Endothelial cell (in vitro differentiated cells): ENCODE measurements around the gene MED13L. TPM values are rescaled to one million over a fixed set of nuclear protein-coding genes. Genes with fewer than 3 reads are reported as not detected.
"Not testable (repeated sequence)": the region's sequence is repeated elsewhere in the genome, so short reads cannot be mapped to it uniquely, and the experiment has no call there.

Source experiments
- DNase-seq: peaks from one replicate; pipeline ENCODE4 v3.0.0; 2021; ENCODE audit warnings: low spot score
- H3K27ac Mint-ChIP-seq: one replicate; pipeline ENCODE4 v1.8.0; 2021; ENCODE audit warnings: mixed read lengths, inconsistent platforms; ENCODE audit not compliant: unreplicated experiment
- H3K27me3 Mint-ChIP-seq: one replicate; pipeline ENCODE4 v1.8.0; 2021; ENCODE audit warnings: mild to moderate bottlenecking, moderate library complexity, mixed read lengths, inconsistent platforms; ENCODE audit not compliant: unreplicated experiment
- H3K36me3 Mint-ChIP-seq: one replicate; pipeline ENCODE4 v1.8.0; 2021; ENCODE audit warnings: mild to moderate bottlenecking, low read depth, mixed read lengths, inconsistent platforms; ENCODE audit not compliant: unreplicated experiment
- H3K4me1 Mint-ChIP-seq: one replicate; pipeline ENCODE4 v1.8.0; 2021; ENCODE audit warnings: mild to moderate bottlenecking, mixed read lengths, inconsistent platforms; ENCODE audit not compliant: unreplicated experiment
- H3K4me3 Mint-ChIP-seq: one replicate; pipeline ENCODE4 v1.8.0; 2021; ENCODE audit warnings: mild to moderate bottlenecking, mixed read lengths, inconsistent platforms; ENCODE audit not compliant: unreplicated experiment
- H3K9me3 Mint-ChIP-seq: one replicate; pipeline ENCODE4 v1.8.0; 2021; ENCODE audit warnings: mixed read lengths, inconsistent platforms; ENCODE audit not compliant: unreplicated experiment
- total RNA-seq: library from RNA; stranded (reverse); fragmentation: NEBNext Ultra II Directional; extraction: Animal tissue kit (Norgen Biotek cat#: 25700); gene quantifications from one replicate; pipeline ENCODE4 v1.2.1, GENCODE V29; 2021; ENCODE audit not compliant: unreplicated experiment
- TF ChIP-seq, protein P1 (sequence below): fragments of 200-600 bp; sonication (generic); IDR thresholded peaks from one replicate; pipeline ENCODE4 v1.5.0; 2021; ENCODE audit warnings: antibody characterized with exemption; ENCODE audit not compliant: unreplicated experiment

The MED13L gene
- total RNA-seq, 1 donor from 2014 or later = 97.0 TPM

DNA sequence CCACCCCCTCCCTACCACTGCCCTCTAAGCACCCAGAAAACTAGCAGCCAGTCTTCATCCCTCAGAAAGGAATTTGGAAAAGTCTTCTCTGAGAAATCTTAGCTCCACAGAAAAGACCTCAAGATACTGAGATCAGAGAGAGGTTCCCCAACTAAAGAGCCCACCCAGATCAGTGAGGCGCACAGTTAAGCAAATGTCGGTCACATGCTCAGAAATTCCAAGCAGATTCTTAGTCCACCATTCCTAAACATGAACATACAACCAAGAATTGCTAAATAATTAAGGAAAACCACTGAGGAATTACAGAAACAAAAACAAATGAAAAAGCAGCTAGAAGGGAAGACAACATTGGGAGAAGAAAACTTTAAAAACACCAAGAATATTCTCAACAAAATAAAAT is 32.3 kb downstream of the MED13L start:
- H3K4me3 Mint-ChIP-seq = no peak overlapping the region
- peaks cover 3% of the 10 kb centered on the region for H3K27me3 Mint-ChIP-seq
- TF ChIP-seq, protein P1, sequence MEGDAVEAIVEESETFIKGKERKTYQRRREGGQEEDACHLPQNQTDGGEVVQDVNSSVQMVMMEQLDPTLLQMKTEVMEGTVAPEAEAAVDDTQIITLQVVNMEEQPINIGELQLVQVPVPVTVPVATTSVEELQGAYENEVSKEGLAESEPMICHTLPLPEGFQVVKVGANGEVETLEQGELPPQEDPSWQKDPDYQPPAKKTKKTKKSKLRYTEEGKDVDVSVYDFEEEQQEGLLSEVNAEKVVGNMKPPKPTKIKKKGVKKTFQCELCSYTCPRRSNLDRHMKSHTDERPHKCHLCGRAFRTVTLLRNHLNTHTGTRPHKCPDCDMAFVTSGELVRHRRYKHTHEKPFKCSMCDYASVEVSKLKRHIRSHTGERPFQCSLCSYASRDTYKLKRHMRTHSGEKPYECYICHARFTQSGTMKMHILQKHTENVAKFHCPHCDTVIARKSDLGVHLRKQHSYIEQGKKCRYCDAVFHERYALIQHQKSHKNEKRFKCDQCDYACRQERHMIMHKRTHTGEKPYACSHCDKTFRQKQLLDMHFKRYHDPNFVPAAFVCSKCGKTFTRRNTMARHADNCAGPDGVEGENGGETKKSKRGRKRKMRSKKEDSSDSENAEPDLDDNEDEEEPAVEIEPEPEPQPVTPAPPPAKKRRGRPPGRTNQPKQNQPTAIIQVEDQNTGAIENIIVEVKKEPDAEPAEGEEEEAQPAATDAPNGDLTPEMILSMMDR = no peak
- no peak for DNase-seq
- H3K27ac Mint-ChIP-seq = peak overlapping the region; percentile 70
- no peaks in the 10 kb centered on the region for H3K36me3 Mint-ChIP-seq
- peaks cover 25% of the 10 kb centered on the region for H3K4me1 Mint-ChIP-seq
- H3K9me3 Mint-ChIP-seq = no peaks in the 10 kb centered on the region

GRCh38 chr12:116244474-116245090 is 32.9 kb downstream of the MED13L start:
- Mint-ChIP-seq H3K9me3 (no peaks in the 10 kb centered on the region), H3K36me3 (no peaks in the 10 kb centered on the region), H3K4me1 (peaks cover 27% of the 10 kb centered on the region), H3K4me3 (no peak overlapping the region), H3K27ac (no peak overlapping the region), H3K27me3 (peaks cover 3% of the 10 kb centered on the region)
- TF ChIP-seq, protein P1 = no peak
- no peak for DNase-seq

- Mint-ChIP-seq H3K4me3 (no peak overlapping the region), H3K9me3 (no peaks in the 10 kb centered on the region), H3K27ac (no peak overlapping the region), H3K36me3 (no peaks in the 10 kb centered on the region), H3K4me1 (peaks cover 29% of the 10 kb centered on the region), H3K27me3 (peaks cover 3% of the 10 kb centered on the region)
- TF ChIP-seq, protein P1 = no peak
- no peak for DNase-seq
Measured at GRCh38 chr12:116244001-116244400, 33.5 kb downstream of the MED13L start.

- TF ChIP-seq, protein P1 = no peak
- Mint-ChIP-seq H3K9me3 (no peaks in the 10 kb centered on the region), H3K36me3 (no peaks in the 10 kb centered on the region), H3K4me1 (peaks cover 23% of the 10 kb centered on the region), H3K4me3 (no peak overlapping the region), H3K27me3 (peaks cover 3% of the 10 kb centered on the region), H3K27ac (no peak overlapping the region)
- no peak for DNase-seq
Measured at GRCh38 chr12:116242740-116243139, 34.8 kb downstream of the MED13L start.

DNA sequence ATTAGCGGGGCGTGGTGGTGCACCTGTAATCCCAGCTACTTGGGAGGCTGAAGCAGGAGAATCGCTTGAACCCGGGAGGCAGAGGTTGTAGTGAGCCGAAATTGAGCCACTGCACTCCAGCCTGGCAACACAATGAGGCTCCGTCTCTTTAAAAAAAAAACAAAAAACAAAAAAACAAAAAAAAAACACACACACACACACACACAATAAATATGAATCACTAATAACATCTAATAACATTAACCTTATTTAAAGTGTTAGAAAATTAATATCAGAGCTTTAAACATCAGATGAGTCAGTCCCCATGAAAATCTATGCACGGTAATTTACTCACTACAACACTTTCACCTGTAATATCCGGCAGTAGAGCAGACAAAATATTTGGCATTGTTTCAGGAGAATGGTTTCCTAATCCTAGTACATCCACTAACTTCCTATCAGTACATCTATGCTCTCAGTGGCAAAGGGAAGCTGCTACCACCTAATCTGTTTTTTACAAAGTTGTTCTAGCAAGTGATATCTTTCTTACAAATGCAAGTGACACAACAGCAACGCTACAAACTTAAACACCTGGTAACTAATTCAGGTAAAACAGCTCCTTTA is 36.2 kb downstream of the MED13L start:
- DNase-seq = no peak
- Mint-ChIP-seq H3K27me3 (peaks cover 3% of the 10 kb centered on the region), H3K36me3 (no peaks in the 10 kb centered on the region), H3K9me3 (no peaks in the 10 kb centered on the region), H3K27ac (no peak overlapping the region), H3K4me1 (peaks cover 22% of the 10 kb centered on the region), H3K4me3 (no peak overlapping the region)
- TF ChIP-seq, protein P1 = no peak

DNA sequence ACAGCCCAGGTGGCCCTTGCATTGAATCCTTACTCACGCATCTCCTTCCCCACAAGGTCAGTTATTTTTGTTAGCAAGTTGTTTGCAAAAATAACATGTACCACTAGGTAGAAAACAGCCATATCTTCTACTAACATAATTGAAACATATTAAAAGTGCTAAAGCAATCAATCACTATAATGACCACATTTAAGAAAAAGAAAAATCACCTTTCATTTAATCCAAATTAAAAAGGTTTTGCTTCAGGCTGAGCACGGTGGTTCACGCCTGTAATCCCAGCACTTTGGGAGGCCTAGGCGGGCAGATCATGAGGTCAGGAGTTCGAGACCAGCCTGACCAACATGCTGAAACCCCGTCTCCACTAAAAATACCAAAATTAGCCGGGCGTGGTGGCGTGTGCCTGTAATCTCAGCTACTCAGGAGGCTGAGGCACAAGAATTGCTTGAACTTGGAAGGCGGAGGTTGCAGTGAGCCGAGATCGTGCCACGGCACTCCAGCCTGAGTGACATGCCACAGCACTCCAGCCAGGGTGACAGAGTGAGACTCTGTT is 38.8 kb downstream of the MED13L start:
- not testable (repeated sequence) for H3K27me3 Mint-ChIP-seq, H3K4me3 Mint-ChIP-seq, DNase-seq, H3K36me3 Mint-ChIP-seq, H3K27ac Mint-ChIP-seq, H3K9me3 Mint-ChIP-seq
- H3K4me1 Mint-ChIP-seq = peaks cover 12% of the 10 kb centered on the region
